AG10803 (cell line): ENCODE results near the gene PITPNM2.

ENCODE experiments used
- DNase-seq: peaks from one replicate; pipeline ENCODE4 v3.0.0; 2010; ENCODE audit warnings: low read depth
- H3K4me3 ChIP-seq: 2 replicates; pipeline ENCODE4 v1.5.1; 2011; ENCODE audit warnings: mild to moderate bottlenecking, low read length, control low read depth
- TF ChIP-seq, protein P1 (sequence below): conservative IDR thresholded peaks from 2 replicates; pipeline ENCODE4 v1.5.1; 2011; ENCODE audit warnings: mild to moderate bottlenecking, low read length, control low read depth, inconsistent platforms

Gene PITPNM2

DNA sequence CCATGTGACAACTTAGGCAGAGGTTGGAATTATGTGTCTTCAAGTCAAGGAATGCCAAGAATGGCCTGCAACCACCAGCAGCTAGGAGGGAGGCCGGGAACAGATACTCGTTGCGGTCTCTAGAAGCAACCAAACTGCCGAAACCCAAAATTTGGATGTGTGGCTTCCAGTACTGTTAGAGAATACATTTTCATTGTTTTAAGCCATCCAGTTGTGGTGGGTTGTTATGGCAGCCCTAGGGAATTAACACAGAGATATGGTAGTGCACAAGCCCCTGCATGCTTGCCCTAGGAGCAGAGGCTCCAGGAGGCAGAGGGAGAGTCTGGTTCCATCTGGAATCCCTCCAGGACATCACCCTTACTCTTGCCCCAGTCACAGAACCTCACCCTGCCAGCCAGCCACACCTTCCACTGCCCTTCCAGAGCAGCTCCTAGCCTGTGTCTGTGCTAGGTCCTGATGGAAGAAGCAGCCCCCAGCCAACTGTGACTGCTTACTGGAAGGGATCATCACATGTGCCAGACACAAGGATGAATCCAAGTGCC, 19.5 kb downstream of the PITPNM2 start:
- TF ChIP-seq, protein P1, sequence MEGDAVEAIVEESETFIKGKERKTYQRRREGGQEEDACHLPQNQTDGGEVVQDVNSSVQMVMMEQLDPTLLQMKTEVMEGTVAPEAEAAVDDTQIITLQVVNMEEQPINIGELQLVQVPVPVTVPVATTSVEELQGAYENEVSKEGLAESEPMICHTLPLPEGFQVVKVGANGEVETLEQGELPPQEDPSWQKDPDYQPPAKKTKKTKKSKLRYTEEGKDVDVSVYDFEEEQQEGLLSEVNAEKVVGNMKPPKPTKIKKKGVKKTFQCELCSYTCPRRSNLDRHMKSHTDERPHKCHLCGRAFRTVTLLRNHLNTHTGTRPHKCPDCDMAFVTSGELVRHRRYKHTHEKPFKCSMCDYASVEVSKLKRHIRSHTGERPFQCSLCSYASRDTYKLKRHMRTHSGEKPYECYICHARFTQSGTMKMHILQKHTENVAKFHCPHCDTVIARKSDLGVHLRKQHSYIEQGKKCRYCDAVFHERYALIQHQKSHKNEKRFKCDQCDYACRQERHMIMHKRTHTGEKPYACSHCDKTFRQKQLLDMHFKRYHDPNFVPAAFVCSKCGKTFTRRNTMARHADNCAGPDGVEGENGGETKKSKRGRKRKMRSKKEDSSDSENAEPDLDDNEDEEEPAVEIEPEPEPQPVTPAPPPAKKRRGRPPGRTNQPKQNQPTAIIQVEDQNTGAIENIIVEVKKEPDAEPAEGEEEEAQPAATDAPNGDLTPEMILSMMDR: no peak
- DNase-seq: peak; percentile 64
- no peak overlapping the region for H3K4me3 ChIP-seq

DNA sequence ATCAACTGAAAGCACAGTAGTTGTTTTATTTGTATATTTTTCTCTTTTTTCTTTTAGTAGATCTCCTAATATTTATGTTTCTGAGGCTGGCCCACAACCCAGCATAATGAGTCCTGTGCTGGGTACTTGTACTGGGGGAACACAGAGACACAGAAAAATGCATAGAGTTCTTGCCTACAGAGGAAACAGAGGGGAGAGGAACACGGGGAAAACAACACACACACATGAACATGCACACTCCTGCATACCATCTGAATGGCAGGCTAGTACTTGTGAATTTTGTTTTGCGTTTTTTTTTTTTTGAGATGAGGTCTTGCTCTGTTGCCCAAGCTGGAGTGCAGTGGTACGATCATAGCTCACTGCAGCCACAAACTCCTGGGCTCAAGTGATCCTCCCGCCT, 21.3 kb downstream of the PITPNM2 start:
- no peak overlapping the region for H3K4me3 ChIP-seq
- DNase-seq: no peak
- TF ChIP-seq, protein P1: no peak

DNA sequence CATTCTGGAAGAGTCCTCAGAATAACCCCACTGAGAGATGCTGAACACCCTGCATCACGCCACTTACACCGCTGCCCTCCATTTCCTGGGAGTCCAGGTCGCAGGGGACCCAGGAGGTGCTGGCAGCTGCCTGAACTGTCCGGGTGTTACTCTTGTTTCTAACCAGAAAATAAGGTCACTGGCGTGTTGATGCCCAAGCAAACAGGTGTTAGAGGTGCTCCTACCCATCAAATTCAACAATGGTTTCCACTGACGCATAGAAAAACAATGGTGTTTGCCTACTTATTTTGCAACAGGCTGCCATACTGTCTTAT, 23.8 kb downstream of the PITPNM2 start:
- TF ChIP-seq, protein P1: no peak
- H3K4me3 ChIP-seq: no peak overlapping the region
- DNase-seq: no peak

DNA sequence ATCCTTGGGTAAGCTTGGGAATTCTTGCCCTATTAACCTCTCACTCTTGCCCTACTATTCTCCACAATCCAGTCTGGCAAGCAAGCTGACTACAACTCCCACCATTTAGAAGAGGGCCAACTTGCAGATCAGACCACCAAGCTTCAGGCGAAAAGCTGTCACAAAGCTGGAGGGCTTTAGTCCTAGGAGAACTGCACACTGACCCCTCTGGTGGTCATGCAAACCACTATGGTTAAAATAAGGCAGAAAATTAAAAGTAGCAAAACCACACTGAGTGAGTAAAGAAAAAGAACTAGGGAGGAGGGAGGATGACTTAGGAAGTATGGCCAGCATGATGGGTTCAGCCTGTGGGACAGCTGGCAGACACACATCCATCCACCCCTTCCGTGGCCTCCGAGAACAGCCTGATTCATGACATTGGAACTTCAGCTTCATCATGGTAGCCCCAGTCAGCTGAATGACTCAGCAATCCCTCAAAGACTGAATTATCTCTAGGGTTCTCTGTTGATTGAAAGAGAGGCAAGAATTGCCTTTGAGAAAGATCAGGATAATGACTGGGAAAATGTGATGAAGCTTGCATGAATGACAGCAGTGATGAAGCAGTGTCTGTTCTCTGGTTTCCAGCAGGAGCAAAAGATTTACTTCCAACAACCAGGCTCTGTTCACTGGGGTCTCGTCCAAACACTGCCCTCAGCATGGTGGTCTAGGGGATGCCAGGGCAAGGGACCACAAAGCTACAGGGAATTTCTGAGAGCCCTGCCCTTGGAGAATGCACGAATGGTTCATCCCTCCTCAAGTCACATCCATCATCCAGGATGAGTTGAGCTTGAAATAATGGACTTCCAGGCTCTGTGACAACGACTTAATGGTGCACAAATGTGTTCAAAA, 24.4 kb downstream of the PITPNM2 start:
- peak; percentile 99 for DNase-seq
- H3K4me3 ChIP-seq: no peak overlapping the region

DNA sequence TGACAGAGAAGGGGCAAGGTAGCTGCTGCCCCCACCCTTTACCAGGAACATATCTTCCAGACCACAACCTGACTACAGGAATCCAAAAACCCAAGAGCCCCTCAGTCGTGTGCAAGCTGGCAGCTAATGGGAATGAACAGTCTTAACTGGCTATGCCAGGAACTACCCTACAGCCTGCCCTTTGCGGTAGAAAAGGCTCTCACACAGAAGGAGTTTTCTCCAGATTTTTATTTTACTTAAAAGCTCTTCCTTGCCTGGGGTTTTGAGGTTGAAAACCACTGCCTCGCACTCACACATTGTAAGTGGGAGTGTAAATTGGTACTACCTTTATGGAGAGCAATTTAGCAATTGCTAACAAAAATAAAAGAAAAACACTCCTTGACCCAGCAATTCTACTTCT, 28.3 kb downstream of the PITPNM2 start:
- TF ChIP-seq, protein P1: no peak
- H3K4me3 ChIP-seq: no peak overlapping the region

More for the DNA sequence above, 24.4 kb downstream of the PITPNM2 start:
- TF ChIP-seq, protein P1: peak; percentile 55

DNA sequence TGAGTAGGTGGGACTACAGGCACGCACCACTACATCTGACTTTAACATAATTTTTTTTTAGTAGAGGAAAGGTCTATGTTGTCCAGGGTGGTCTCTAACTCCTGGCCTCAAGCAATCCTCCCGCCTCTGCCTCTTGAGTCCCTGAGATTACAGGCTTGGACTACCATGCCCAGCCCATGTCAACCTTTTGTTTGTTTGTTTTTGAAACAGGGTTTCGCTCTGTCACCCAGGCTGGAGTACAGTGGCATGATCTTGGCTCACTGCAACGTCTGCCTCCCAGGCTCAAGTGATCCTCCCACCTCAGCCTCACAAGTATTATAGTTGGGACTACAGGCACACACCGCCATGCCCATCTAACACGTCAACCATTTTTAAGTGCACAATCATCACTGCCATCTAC, 29.2 kb downstream of the PITPNM2 start:
- no peak overlapping the region for H3K4me3 ChIP-seq
- DNase-seq: no peak
- TF ChIP-seq, protein P1: no peak

More for the DNA sequence above, 28.3 kb downstream of the PITPNM2 start:
- no peak for DNase-seq
